GM23338 (cell line): ENCODE data around the gene ZNF410. TPM values are rescaled to one million over a fixed set of nuclear protein-coding genes. Genes with fewer than 3 reads are reported as not detected.

ENCODE experiments used
- ATAC-seq: fragments of 200-7000 bp; cut with Tn5 transposase; 3 replicates; pipeline ENCODE4 v1.9.1; 2020
- DNase-seq: peaks from one replicate; pipeline ENCODE4 v3.0.0-alpha.2; 2015; ENCODE audit warnings: low spot score
- H2AFZ ChIP-seq: fragments of 200-600 bp; sonication (generic); 2 replicates; pipeline ENCODE4 v1.8.0; 2016; ENCODE audit warnings: antibody characterized with exemption, mild to moderate bottlenecking, moderate library complexity
- H3F3A ChIP-seq: fragments of 200-600 bp; sonication (generic); replicated peaks from 2 replicates; pipeline ENCODE4 v1.8.0; 2017; ENCODE audit warnings: antibody characterized with exemption, mixed run types, low read depth
- H3K27ac ChIP-seq: fragments of 200-600 bp; sonication (generic); 2 replicates; pipeline ENCODE4 v1.6.1; 2016; ENCODE audit warnings: low read depth
- H3K27me3 ChIP-seq: fragments of 200-600 bp; sonication (generic); 2 replicates; pipeline ENCODE4 v1.8.0; 2016; ENCODE audit warnings: mild to moderate bottlenecking, mixed run types, moderate library complexity; ENCODE audit not compliant: insufficient read depth
- H3K36me3 ChIP-seq: fragments of 200-600 bp; sonication (generic); 2 replicates; pipeline ENCODE4 v1.8.0; 2016; ENCODE audit warnings: mild to moderate bottlenecking; ENCODE audit not compliant: insufficient read depth
- H3K4me1 ChIP-seq: fragments of 200-600 bp; sonication (generic); 2 replicates; pipeline ENCODE4 v1.8.0; 2016; ENCODE audit warnings: mild to moderate bottlenecking, moderate library complexity; ENCODE audit not compliant: insufficient read depth
- H3K4me2 ChIP-seq: fragments of 200-600 bp; sonication (generic); 2 replicates; pipeline ENCODE4 v1.7.1; 2017; ENCODE audit warnings: mixed run types
- H3K4me3 ChIP-seq: fragments of 200-600 bp; sonication (generic); 2 replicates; pipeline ENCODE4 v1.6.1; 2016; ENCODE audit warnings: mixed run types
- H3K79me2 ChIP-seq: fragments of 200-600 bp; sonication (generic); replicated peaks from 2 replicates; pipeline ENCODE4 v1.8.0; 2017; ENCODE audit warnings: mild to moderate bottlenecking; ENCODE audit not compliant: insufficient read depth
- H3K9me2 ChIP-seq: fragments of 200-600 bp; sonication (generic); 2 replicates; pipeline ENCODE4 v1.8.0; 2017; ENCODE audit not compliant: insufficient read depth
- H4K20me1 ChIP-seq: fragments of 200-600 bp; sonication (generic); replicated peaks from 2 replicates; pipeline ENCODE4 v1.8.0; 2017; ENCODE audit warnings: mild to moderate bottlenecking; ENCODE audit not compliant: insufficient read depth
- H3K27ac Mint-ChIP-seq: 2 replicates; pipeline ENCODE4 v1.8.0; 2020; ENCODE audit warnings: inconsistent platforms, mild to moderate bottlenecking, moderate library complexity, mixed read lengths
- H3K27me3 Mint-ChIP-seq: 3 replicates; pipeline ENCODE4 v1.8.0; 2022; ENCODE audit warnings: low read depth, mild to moderate bottlenecking, moderate library complexity, mixed read lengths, inconsistent platforms; ENCODE audit not compliant: insufficient read depth, poor library complexity
- H3K36me3 Mint-ChIP-seq: 3 replicates; pipeline ENCODE4 v1.8.0; 2021; ENCODE audit warnings: low read depth, mild to moderate bottlenecking, inconsistent platforms, moderate library complexity, mixed read lengths
- H3K4me1 Mint-ChIP-seq: 3 replicates; pipeline ENCODE4 v1.8.0; 2020; ENCODE audit warnings: mild to moderate bottlenecking, inconsistent platforms, mixed read lengths
- H3K4me3 Mint-ChIP-seq: 3 replicates; pipeline ENCODE4 v1.8.0; 2021; ENCODE audit warnings: moderate library complexity, mild to moderate bottlenecking, inconsistent platforms, mixed read lengths
- H3K9me3 Mint-ChIP-seq: 3 replicates; pipeline ENCODE4 v1.8.0; 2020; ENCODE audit warnings: moderate library complexity, mild to moderate bottlenecking, inconsistent platforms, mixed read lengths
- CREB1 ChIP-seq: fragments of 250-450 bp; sonication (Bioruptor Pico); IDR thresholded peaks from 2 replicates; pipeline ENCODE4 v1.5.0; 2020; ENCODE audit warnings: low read depth, mild to moderate bottlenecking, moderate library complexity
- EZH2phosphoT487 ChIP-seq: fragments of 200-600 bp; sonication (generic); IDR thresholded peaks from one replicate; pipeline ENCODE4 v1.8.1; 2018; ENCODE audit warnings: antibody characterized with exemption; ENCODE audit not compliant: unreplicated experiment
- JUNB ChIP-seq: IDR thresholded peaks from one replicate; pipeline ENCODE4 v1.6.1; 2016; ENCODE audit warnings: antibody characterized with exemption; ENCODE audit not compliant: unreplicated experiment
- POLR2AphosphoS5 ChIP-seq: IDR thresholded peaks from 2 replicates; pipeline ENCODE4 v1.6.1; 2016; ENCODE audit warnings: antibody characterized with exemption, low read depth
- STAT1 ChIP-seq: IDR thresholded peaks from one replicate; pipeline ENCODE4 v1.6.1; 2016; ENCODE audit warnings: antibody characterized with exemption; ENCODE audit not compliant: unreplicated experiment
- ZNF114 ChIP-seq: fragments of 250-450 bp; sonication (Bioruptor Pico); IDR thresholded peaks from 2 replicates; pipeline ENCODE4 v1.5.0; 2020; ENCODE audit warnings: mild to moderate bottlenecking, moderate library complexity
- ZNF331 ChIP-seq: fragments of 250-450 bp; sonication (Bioruptor Pico); IDR thresholded peaks from 2 replicates; pipeline ENCODE4 v1.5.0; 2020; ENCODE audit warnings: low read depth, mild to moderate bottlenecking, moderate library complexity
- polyA plus RNA-seq: library from polyadenylated mRNA; unstranded; fragments of >200 nt; fragmentation: Nextera tagmentation; extraction: Ambion mirVana; gene quantifications from 2 replicates; pipeline ENCODE4 v1.2.1, GENCODE V29; 2016
- total RNA-seq: library from RNA; depleted of rRNA; stranded (reverse); fragments of >200 nt; shearing (Covaris generic); gene quantifications from 2 replicates; pipeline ENCODE4 v1.2.3, GENCODE V29; 2014
- TF ChIP-seq, protein P1 (sequence below), 2 experiments: fragments of 200-600 bp in 1 of 2; sonication (generic) in 1 of 2; conservative IDR thresholded peaks; 2 replicates each; pipeline versions ENCODE4 v1.5.1 to v1.6.1; 2016 to 2017; ENCODE audit warnings: antibody characterized with exemption in 2 of 2, low read depth in 2 of 2, mild to moderate bottlenecking in 2 of 2, moderate library complexity in 1 of 2
- TF ChIP-seq, protein P2 (sequence below): IDR thresholded peaks from 2 replicates; pipeline ENCODE4 v1.6.1; 2016; ENCODE audit warnings: antibody characterized with exemption
- TF ChIP-seq, protein P3 (sequence below): fragments of 250-450 bp; sonication (Bioruptor Pico); IDR thresholded peaks from 2 replicates; pipeline ENCODE4 v1.5.0; 2020; ENCODE audit warnings: mild to moderate bottlenecking, moderate library complexity

The ZNF410 gene
- total and polyA plus RNA-seq, 2 experiments from 2014 or later, result 10.6 to 20.4 TPM

DNA sequence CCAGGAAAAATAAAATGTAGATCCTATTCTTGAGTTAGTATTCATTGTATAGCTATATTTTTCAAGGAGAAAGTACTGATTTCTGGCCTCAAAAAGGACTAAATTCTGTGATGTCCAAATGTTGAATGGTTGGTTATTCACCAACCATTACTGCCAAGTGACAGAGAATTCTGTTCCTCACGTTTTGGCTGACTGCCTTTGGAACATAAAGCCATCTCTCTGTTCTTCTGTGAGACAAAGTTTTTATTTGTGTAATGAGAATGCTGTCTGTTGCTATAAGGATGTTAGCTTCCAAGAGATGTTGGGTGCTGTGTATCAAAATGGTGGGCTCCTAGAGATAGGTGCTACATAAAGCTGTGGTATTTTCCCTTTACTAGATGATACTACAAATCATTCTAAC, 9.3 kb downstream of the ZNF410 start:
- no peaks in the 10 kb centered on the region for H3K4me1 Mint-ChIP-seq
- no peaks in the 10 kb centered on the region for H3K9me3 Mint-ChIP-seq
- H3K4me3 Mint-ChIP-seq, result no peak overlapping the region
- TF ChIP-seq STAT1, result no peak
- no peak for TF ChIP-seq ZNF331 (CRISPR knock-in tag)
- TF ChIP-seq JUNB, result no peak
- TF ChIP-seq, protein P1, sequence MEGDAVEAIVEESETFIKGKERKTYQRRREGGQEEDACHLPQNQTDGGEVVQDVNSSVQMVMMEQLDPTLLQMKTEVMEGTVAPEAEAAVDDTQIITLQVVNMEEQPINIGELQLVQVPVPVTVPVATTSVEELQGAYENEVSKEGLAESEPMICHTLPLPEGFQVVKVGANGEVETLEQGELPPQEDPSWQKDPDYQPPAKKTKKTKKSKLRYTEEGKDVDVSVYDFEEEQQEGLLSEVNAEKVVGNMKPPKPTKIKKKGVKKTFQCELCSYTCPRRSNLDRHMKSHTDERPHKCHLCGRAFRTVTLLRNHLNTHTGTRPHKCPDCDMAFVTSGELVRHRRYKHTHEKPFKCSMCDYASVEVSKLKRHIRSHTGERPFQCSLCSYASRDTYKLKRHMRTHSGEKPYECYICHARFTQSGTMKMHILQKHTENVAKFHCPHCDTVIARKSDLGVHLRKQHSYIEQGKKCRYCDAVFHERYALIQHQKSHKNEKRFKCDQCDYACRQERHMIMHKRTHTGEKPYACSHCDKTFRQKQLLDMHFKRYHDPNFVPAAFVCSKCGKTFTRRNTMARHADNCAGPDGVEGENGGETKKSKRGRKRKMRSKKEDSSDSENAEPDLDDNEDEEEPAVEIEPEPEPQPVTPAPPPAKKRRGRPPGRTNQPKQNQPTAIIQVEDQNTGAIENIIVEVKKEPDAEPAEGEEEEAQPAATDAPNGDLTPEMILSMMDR (conservative IDR thresholded peaks at IDR 0.05; ENCODE audit: low read depth in 2 of 2), result no peak
- TF ChIP-seq, protein P2, sequence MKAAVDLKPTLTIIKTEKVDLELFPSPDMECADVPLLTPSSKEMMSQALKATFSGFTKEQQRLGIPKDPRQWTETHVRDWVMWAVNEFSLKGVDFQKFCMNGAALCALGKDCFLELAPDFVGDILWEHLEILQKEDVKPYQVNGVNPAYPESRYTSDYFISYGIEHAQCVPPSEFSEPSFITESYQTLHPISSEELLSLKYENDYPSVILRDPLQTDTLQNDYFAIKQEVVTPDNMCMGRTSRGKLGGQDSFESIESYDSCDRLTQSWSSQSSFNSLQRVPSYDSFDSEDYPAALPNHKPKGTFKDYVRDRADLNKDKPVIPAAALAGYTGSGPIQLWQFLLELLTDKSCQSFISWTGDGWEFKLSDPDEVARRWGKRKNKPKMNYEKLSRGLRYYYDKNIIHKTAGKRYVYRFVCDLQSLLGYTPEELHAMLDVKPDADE, result no peak
- Histone ChIP-seq H4K20me1 (no peaks in the 10 kb centered on the region; the same call in 1 of the 2 replicates), H3K36me3 (peaks cover 10% of the 10 kb centered on the region), H3K4me3 (no peak overlapping the region), H3K4me2 (no peak overlapping the region), H3K9me2 (no peaks in the 10 kb centered on the region), H3K79me2 (peaks cover 17% of the 10 kb centered on the region), H3F3A (no peaks in the 10 kb centered on the region), H3K27ac (no peak overlapping the region), H3K27me3 (no peaks in the 10 kb centered on the region), H2AFZ (no peak overlapping the region), H3K4me1 (no peaks in the 10 kb centered on the region)
- H3K36me3 Mint-ChIP-seq, result peaks cover 38% of the 10 kb centered on the region
- H3K27me3 Mint-ChIP-seq, result no peaks in the 10 kb centered on the region
- DNase-seq, result no peak
- no peak for ATAC-seq
- H3K27ac Mint-ChIP-seq, result no peak overlapping the region

DNA sequence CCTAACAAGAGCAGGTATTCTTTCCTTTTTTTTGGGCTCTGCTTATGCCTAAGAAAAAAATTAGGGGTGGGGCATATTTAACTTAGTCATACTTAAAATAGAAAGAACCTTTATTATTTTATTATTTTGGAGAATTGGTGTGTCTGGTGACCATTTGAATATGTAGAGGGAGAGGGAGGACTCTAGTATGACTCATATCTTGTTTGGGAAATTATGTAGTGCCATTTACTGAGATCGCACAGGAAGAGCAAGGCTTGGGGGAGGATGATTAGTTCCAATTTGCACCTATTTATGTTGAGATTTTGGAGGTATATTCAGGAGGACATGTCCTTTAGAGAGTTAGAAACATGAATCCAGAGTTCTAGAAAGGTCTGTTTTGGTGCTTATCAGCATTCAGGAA, 9.9 kb downstream of the ZNF410 start:
- no peak overlapping the region for H3K4me3 Mint-ChIP-seq
- no peak overlapping the region for H3K27ac Mint-ChIP-seq
- no peak overlapping the region for H3K27ac ChIP-seq
- no peak overlapping the region for H3K4me3 ChIP-seq
- peaks cover 10% of the 10 kb centered on the region for H3K36me3 ChIP-seq
- H3F3A ChIP-seq, result no peaks in the 10 kb centered on the region
- no peak for ATAC-seq
- H2AFZ ChIP-seq, result no peak overlapping the region
- H3K4me1 ChIP-seq, result no peaks in the 10 kb centered on the region
- no peaks in the 10 kb centered on the region for H3K9me3 Mint-ChIP-seq
- H4K20me1 ChIP-seq, result no peaks in the 10 kb centered on the region; the same call in 1 of the 2 replicates
- H3K79me2 ChIP-seq, result peaks cover 11% of the 10 kb centered on the region
- H3K4me2 ChIP-seq, result no peak overlapping the region
- H3K36me3 Mint-ChIP-seq, result peaks cover 38% of the 10 kb centered on the region
- DNase-seq, result no peak
- H3K27me3 ChIP-seq, result no peaks in the 10 kb centered on the region
- no peaks in the 10 kb centered on the region for H3K4me1 Mint-ChIP-seq
- H3K27me3 Mint-ChIP-seq, result no peaks in the 10 kb centered on the region
- H3K9me2 ChIP-seq, result no peaks in the 10 kb centered on the region
- TF ChIP-seq ZNF114 (no peak), ZNF331 (CRISPR knock-in tag) (no peak), CREB1 (CRISPR knock-in tag) (no peak), EZH2phosphoT487 (no peak), POLR2AphosphoS5 (no peak), JUNB (no peak)
- TF ChIP-seq, protein P2, result no peak
- TF ChIP-seq, protein P3, sequence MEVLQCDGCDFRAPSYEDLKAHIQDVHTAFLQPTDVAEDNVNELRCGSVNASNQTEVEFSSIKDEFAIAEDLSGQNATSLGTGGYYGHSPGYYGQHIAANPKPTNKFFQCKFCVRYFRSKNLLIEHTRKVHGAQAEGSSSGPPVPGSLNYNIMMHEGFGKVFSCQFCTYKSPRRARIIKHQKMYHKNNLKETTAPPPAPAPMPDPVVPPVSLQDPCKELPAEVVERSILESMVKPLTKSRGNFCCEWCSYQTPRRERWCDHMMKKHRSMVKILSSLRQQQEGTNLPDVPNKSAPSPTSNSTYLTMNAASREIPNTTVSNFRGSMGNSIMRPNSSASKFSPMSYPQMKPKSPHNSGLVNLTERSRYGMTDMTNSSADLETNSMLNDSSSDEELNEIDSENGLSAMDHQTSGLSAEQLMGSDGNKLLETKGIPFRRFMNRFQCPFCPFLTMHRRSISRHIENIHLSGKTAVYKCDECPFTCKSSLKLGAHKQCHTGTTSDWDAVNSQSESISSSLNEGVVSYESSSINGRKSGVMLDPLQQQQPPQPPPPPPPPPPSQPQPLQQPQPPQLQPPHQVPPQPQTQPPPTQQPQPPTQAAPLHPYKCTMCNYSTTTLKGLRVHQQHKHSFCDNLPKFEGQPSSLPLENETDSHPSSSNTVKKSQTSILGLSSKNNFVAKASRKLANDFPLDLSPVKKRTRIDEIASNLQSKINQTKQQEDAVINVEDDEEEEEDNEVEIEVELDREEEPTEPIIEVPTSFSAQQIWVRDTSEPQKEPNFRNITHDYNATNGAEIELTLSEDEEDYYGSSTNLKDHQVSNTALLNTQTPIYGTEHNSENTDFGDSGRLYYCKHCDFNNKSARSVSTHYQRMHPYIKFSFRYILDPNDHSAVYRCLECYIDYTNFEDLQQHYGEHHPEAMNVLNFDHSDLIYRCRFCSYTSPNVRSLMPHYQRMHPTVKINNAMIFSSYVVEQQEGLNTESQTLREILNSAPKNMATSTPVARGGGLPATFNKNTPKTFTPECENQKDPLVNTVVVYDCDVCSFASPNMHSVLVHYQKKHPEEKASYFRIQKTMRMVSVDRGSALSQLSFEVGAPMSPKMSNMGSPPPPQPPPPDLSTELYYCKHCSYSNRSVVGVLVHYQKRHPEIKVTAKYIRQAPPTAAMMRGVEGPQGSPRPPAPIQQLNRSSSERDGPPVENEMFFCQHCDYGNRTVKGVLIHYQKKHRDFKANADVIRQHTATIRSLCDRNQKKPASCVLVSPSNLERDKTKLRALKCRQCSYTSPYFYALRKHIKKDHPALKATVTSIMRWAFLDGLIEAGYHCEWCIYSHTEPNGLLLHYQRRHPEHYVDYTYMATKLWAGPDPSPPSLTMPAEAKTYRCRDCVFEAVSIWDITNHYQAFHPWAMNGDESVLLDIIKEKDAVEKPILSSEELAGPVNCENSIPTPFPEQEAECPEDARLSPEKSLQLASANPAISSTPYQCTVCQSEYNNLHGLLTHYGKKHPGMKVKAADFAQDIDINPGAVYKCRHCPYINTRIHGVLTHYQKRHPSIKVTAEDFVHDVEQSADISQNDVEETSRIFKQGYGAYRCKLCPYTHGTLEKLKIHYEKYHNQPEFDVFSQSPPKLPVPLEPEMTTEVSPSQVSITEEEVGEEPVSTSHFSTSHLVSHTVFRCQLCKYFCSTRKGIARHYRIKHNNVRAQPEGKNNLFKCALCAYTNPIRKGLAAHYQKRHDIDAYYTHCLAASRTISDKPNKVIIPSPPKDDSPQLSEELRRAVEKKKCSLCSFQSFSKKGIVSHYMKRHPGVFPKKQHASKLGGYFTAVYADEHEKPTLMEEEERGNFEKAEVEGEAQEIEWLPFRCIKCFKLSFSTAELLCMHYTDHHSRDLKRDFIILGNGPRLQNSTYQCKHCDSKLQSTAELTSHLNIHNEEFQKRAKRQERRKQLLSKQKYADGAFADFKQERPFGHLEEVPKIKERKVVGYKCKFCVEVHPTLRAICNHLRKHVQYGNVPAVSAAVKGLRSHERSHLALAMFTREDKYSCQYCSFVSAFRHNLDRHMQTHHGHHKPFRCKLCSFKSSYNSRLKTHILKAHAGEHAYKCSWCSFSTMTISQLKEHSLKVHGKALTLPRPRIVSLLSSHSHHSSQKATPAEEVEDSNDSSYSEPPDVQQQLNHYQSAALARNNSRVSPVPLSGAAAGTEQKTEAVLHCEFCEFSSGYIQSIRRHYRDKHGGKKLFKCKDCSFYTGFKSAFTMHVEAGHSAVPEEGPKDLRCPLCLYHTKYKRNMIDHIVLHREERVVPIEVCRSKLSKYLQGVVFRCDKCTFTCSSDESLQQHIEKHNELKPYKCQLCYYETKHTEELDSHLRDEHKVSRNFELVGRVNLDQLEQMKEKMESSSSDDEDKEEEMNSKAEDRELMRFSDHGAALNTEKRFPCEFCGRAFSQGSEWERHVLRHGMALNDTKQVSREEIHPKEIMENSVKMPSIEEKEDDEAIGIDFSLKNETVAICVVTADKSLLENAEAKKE (CRISPR knock-in tag), result no peak
